Measurements from ENCODE around the gene LAMTOR4.
"Not testable (repeated sequence)": the region's sequence is repeated elsewhere in the genome, so short reads cannot be mapped to it uniquely, and the experiment has no call there.

Gene LAMTOR4

DNA sequence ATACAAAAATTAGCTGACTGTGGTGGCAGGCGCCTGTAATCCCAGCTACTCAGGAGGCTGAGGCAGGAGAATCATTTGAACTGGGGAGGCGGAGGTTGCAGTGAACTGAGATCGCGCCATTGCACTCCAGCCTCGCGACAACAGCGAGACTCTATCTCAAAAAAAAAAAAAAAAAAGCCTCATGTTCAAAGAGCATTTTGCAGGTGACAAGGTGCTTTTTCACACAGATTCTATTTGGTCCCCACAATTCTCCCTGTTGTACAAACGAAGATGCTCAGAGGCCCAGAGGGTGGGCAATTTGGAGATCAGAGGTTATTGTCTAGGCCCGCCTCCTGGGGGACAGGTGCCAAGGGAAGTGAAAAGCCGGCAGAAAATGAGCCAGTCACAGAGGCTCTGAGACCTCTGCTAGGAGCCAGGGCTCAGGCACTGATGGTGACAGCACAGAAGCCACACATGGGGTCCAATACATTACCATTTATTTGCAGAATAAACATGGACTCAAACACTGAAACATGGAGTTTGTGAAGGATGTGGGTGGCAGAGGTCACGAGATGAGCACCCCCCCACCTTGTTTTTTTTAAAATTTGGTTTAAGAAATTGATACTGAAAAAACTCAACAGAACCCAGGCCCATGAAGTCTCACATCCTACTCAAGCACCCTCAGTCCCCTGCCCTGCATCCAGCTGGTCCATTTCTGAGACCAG, 20.6 kb downstream of the LAMTOR4 start:
- DNase-seq (ENCODE audit: extremely low read depth in 1 of 2, low read depth in 1 of 2) = no peak

DNA sequence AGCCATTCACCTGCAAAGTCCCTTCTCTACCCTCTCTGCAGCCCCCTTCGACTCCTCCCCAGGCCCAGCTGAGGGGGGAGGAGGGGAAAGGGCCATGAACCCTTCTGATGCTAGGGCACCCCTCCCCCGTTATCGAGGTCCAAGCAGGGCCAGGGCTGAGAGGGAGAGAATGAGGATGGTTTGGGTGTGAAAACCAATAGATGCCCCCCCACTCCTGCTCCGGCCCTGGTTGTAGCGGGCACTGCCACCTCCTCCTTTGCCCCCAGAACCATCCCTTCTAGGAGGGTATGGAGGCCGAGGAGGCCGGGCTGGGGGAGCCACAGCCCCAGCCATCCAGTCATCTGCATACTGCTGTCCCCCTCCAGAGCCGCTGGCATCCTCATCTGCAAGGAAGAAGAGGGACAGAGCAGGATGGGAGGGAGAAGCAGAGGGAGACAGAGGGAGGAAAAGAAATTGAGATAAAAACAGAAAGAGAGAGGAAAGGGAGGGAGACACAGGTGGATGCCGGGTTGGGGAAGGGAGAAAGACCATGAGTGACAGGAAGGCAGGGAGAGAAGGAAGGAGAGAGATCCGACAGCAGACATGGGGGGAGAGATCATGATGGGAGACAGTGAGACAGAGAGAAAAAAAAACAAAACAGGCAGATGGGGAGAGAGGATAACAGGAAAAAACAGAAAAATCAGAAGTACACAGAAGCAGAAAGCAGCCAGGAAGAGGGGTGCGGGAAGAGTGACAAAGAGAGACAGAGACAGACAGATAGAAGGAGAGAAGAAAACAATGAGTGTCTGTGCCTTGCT, 21.6 kb downstream of the LAMTOR4 start:
- no peak for DNase-seq (ENCODE audit: extremely low read depth in 1 of 2, low read depth in 1 of 2)

DNA sequence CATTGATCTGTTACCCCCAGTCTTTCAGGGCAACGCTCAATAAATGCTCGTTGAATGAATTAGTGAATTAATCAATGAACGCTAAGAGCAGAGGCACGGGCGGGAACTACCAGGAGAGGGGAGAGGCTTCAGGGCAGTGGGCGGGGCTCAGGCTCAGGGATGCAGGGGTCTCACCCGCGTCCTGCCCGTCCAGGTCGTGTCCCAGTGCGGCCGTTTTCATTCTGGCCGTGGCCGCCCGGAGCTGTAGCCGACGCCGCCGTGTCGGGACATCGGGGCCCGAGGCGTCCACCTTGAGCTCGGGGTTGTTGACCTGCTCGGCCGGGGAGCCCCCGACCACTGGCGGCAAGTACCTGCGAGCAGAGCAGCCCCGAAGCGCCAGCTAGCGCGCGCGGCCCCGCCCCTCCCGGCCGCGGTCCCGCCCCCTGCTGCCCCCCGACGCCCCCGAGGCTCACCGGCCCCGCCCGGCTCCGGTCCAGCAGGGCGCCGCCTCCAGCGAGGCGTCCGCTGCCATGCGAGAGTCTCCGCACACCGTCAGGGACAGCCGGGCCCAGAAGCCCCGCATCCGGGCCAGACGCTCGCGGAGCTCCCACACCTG, 22.5 kb downstream of the LAMTOR4 start:
- no peak for DNase-seq (ENCODE audit: extremely low read depth in 1 of 2, low read depth in 1 of 2)

DNA sequence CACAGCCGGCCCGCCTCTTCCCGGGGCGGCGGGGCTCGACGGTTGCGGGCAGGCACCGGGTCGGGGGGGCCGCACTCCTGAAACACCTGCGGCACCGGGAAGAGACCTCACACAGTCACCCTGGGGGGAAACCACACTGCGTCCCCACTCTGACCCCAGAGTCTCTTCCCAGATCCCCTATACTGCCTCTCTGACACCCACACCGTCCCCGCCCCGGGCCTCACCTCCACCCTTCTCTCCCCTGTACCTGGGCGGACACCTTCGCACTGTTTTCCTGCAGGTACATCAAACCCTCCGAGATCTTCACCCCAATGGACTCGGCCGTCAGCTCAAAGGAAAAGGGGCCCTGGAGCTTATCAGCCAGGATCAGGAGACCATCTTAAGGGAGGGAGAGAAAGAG, 23.1 kb downstream of the LAMTOR4 start:
- DNase-seq (ENCODE audit: extremely low read depth in 1 of 2, low read depth in 1 of 2) = no peak

DNA sequence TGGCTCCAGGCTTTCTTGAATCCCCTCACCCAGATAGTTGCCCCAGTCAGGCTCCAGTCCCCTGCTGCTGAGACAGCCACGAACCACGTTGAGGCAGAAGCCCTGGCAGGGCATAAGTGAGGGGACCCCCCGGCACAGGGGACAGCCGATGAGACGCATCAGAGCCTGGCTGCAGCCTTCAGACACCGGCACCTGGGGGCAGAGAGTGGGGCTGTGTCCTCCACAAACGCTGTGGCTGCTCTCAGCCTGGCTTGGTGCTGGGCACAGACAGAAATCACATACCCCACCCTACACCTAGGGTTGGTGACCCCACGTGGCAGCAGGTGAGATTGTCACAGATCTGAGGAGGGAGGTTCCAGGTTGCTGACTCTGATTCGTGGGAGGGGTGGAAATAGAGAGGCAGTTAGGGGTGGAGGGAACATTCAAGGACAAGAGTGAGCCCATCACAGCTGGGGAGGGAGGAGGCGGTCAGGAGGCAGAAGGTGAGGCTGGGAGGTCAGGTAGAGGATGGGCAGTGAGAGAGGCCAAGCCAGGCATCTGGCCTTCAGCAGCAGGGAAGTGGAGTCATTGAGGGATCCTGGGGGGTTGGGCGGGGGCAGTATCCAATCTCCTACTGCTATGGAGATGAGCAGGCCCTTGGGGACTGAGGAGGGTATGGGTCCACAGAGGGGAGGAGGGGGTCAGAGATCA, 25.2 kb downstream of the LAMTOR4 start:
- DNase-seq (ENCODE audit: extremely low read depth in 1 of 2, low read depth in 1 of 2) = no peak

DNA sequence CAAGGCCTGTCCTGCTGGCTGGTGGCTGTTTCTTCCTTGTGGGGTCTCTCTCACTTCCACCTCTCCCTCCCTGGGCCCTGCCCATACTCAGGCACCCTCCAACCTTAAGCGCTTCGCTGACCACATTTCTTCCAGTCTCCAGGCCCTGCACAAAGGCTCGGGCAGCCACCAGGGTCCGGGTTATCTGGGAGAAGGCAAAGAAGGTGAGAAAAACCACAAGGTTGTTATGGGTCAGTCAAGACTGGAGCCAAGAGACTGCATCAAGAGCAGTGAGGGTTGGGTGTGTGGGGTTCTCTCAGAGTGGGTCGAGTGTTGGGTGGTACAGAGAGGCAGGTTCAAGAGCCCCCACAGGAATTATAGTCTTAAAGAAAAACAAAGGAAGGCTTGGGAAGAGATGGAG, 25.9 kb downstream of the LAMTOR4 start:
- DNase-seq (ENCODE audit: extremely low read depth in 1 of 2, low read depth in 1 of 2) = no peak

DNA sequence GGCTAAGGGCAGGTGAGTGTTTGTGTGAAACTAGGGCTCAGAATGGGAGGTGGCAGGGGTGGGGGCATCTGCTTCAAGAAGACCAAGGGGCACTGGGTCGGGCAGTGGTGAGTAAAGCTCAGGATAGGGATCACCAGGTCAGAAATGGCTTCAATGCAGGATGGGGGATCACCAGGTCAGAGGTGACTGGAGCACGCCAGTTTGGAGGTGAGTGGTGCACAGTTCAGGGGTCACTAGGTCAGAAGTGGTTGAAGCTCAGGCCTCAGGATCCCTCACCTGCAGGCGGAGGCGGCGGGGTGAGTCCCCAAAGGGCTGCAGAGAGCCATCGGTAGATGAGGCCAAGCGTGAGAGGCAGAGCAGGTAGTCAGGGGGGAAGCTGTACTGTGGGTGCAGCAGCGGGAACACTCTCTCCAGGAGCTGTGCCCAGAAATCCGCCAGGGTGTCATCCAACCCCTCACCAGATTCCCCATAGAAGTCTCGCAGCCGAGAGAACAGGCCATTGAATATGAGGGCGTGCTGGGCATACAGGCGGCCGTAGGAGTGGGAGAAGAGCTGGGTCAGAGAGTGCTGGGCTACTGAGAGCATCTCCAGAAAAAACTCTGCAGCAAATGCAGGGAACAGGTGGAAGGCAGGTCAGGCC, 26.7 kb downstream of the LAMTOR4 start:
- DNase-seq (ENCODE audit: extremely low read depth in 1 of 2, low read depth in 1 of 2) = no peak

DNA sequence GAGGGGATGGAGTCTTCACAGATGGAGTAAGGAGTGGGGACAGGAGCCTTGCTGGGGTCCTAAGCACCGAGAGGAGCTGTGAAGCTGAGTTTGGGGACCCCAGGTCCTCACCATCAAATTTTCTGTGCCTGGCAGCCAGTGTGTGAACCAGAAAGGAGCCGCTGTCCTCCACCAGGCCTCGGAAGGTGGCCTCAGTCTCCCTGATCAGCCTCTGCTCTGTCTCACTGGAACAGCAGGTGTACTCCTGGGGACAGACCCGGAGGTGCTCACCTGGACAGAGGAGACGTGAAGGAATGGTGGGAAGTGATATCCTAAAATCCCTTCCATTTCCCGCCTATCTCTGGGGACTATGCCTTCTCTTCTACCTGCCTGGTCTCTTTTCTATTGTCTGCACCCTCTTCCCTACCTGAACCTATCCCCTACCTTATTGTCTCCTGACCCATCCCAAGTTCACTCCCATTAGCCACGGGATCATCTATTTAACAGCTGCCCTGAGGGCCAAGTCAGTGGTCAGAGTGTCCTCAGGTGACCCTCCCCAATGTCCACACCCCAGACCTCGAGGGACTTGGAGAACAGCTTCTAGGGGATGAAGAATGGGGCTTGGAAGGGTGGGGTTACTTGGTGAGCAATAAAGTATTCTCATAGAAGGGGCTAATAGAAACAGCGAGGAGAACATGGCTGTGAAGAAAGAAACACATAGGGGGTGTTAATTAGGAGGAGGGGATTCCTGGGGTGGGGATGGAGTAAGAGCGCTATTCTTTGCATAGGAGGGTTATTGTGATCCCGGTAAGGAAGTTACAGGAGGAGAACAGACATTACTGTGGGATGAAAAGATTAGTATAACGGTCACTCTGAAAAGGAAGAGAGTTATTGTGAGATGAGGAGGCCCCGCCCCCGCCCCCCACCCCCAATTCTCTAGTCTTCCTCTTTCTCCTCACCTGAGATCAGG, 27.7 kb downstream of the LAMTOR4 start:
- no peak for DNase-seq (ENCODE audit: extremely low read depth in 1 of 2, low read depth in 1 of 2)

DNA sequence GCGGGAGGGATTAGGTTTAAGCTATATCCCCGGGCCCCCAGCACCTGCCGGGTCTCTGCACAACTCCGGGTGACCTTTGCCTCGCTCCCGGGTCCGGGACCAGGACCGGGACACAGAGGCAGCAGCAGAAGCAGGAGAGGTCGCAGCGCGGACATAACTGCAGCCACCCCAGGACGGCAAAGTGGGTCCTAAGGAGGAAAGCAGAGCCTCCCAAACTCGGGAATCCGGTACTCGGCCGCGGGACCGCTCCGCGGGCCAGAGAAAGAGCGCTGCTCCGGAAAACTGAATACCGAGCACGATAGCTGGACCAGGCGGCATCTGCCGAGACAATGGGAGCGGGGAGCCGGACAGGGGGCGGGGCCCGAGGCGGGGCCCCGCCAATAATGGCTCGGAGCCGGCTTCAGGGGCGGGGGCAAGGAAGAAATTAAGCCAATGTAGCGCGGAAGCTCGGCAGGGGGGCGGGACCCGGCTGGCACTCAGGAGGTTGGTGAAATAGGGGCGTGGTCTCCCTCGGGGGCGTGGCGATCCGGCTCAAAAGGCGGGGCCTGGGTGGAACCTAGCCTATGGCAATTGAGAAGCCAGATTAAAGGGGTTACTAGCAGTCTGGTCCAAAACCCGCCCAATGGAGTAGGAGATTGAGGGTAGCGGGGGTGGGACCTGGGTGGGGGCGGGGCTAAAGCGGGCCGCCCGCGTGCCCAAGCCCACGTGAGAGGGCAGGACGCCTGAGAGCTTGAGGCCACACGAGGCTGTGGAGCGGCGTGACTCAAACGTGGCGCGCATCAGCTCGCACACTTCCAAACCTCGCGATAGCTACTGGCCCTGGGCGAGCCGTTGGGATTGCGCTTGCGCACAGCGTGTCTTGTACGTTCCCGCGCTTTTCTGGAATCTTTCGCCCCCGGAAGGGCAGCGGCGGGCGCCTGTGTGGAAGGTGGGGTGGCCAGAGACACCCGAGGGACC, 28.6 kb downstream of the LAMTOR4 start, which contains the start of the genes GPC2 and STAG3:
Gene GPC2, minus strand, starts transcription at position 337 of the 957 bp plus-strand sequence. Its CDS starts 182 bp downstream, at position 155.
Gene STAG3, plus strand, starts transcription at position 874 of the 957 bp plus-strand sequence. CDS start 2,639 bp downstream, outside the sequence.
- DNase-seq (ENCODE audit: extremely low read depth in 1 of 2, low read depth in 1 of 2) = peak; percentile 91 to 97

DNA sequence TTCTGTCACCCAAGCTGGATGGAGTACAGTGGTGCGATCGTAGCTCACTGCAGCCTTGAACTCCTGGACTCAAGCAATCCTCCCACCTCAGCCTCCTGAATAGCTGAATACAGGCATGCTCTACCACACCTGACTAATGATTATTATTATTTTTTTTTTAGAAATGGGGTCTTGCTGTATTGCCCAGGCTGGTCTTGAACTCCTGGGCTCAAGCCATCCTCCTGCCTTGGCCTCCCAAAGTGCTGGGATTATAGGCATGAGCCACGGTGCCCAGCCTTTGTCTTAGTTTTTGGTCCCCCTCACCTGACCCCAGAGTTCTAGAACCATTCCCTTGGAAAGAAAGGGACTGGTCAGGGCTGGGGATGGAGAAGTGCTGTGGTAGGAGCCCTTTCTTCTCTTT, 31.4 kb downstream of the LAMTOR4 start:
- DNase-seq (ENCODE audit: extremely low read depth in 1 of 2, low read depth in 1 of 2) = not testable (repeated sequence)

DNA sequence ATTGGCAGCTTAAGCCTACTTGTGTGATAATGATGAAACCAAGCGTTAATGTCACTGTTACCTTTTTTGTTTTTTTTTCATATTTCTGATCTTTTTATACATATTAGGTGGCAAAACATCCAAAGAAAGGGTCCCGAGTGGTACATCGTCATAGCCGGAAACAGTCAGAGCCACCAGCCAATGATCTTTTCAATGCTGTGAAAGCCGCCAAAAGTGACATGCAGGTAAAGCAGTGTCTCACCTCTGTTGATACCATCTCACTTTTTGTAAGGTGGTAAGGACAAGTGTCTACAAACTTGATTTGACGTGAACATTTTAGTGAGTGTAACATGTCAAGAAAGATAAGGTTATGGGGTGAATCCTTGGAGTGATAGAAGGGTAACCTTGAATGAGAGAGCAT, 33.9 kb downstream of the LAMTOR4 start:
- DNase-seq (ENCODE audit: extremely low read depth in 1 of 2, low read depth in 1 of 2) = not testable (repeated sequence)

DNA sequence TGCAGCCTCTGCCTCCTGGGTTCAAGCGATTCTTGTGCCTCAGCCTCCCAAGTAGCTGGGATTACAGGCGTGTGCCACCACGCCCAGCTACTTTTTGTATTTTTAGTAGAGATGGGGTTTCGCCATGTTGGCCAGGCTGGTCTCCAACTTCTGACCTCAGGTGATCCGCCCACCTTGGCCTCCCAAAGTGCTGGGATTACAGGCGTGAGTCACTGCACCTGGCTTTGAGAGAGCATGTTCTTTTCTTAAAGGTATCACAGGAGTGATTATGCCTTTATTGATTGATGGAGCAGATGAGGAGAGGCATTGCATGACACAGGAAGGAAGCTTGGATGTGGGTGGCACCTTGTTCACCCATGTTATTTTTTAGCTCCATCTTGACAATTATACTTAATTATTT, 34.4 kb downstream of the LAMTOR4 start:
- DNase-seq (ENCODE audit: extremely low read depth in 1 of 2, low read depth in 1 of 2) = not testable (repeated sequence)

DNA sequence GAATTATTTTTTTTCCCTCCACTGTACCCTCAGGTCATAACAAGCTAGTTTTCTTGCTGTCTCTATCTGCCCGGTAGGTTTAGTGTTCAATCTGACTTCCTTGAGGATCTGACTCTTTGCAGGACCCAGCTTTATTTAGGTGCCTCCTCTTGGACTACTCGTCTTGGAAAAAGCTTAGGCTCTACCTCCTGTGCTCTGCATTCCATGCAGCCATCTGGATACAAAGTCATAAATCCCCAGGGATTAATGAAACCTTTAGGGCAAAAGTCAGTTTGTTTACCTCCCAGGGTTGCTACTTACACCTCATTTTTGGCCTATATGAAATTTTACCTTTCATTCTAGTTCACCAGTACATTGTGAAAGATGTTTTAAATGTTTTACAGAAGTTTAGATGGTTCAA, 37.0 kb downstream of the LAMTOR4 start:
- DNase-seq (ENCODE audit: extremely low read depth in 1 of 2, low read depth in 1 of 2) = no peak

DNA sequence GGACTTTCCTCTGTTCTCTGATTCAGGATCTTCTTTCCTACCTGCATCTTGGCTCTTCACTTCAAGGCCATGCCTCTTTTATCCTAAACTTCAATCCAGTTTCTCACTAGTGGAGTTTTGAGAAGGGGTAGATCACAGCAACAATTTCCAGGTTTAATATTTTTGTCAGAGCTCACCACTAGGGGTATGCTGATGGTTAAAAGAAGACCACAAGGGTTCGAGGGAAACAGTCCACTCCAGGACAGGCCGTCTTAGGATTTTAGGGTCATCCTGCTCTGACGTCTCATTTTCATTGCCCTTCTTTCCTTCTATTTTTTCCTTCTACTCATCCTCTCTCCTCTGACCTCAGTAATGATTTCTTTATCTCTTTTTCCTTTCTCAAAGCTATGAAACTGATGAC, 40.3 kb downstream of the LAMTOR4 start:
- DNase-seq (ENCODE audit: extremely low read depth in 1 of 2, low read depth in 1 of 2) = no peak

DNA sequence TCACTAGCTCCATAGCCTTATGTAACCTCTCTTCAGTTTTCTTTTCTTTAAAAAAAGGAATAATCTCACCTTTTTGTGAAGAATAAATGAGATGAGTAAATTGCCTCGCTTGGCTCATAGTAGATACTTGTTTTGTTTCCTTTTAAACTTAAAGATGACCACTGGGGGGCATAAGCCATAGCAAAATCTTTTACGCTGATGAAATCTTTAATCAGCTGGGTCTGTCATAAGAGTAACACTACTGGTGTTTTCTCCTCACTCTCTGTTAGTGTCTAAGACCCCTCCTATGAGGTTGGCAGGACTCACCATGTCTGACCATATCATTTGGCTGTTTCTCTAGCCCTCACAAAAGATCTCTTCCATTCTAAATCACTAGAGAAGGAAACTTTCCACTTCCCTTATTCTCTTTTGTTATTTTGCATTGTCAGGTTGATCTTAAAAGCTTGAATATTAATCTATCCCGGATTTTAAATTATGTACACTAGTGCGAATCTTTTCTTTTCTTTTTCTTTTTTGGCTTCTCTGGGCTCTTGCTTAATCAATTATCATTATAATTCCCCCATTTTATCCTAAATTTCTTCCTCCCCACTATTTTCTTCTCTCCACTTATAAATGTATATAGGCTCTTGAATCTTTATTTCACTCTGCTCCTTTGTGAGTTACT, 41.5 kb downstream of the LAMTOR4 start:
- no peak for DNase-seq (ENCODE audit: extremely low read depth in 1 of 2, low read depth in 1 of 2)

DNA sequence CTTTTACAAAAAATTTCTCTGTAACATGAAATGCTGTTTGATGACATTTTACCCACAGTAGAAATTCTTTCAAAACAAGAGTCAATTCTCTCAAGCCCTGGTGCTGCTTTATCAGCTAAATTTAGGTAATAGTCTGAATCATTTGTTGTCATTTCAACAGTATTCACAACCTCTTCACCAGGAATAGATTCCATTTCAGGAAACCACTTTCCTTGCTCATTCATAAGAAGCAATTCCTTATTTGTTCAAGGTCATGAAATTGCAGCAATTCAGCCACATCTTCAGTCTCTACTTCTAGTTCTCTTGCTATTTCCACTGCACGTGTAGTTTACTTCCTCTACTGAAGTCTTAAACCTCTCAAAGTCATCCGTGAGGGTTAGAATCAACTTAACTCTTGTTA, 43.1 kb downstream of the LAMTOR4 start:
- DNase-seq (ENCODE audit: extremely low read depth in 1 of 2, low read depth in 1 of 2) = no peak

DNA sequence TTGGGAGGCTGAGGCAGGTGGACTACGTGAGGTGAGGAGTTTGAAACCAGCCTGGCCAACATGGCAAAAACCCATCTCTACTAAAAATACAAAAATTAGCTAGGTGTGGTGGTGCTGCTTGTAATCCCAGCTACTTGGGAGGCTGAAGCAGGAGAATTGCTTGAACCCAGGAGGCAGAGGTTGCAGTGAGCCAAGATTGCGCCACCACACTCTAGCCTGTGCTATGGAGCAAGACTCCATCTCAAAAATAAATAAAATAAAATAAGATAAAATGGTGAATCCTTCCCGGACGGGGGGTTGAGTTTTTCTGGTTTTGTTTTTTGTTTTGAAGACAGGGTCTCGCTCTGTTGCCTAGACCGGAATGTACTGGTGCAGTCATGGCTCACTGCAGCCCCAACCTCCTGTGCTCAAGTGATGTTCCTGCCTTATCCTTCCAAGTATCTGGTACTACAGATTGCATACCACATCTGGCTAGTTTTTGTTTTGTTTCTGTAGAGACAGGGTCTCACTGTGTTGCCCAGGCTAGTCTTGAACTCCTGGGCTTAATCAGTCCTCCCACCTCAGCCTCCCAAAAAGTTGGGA, 43.7 kb downstream of the LAMTOR4 start:
- not testable (repeated sequence) for DNase-seq (ENCODE audit: extremely low read depth in 1 of 2, low read depth in 1 of 2)

DNA sequence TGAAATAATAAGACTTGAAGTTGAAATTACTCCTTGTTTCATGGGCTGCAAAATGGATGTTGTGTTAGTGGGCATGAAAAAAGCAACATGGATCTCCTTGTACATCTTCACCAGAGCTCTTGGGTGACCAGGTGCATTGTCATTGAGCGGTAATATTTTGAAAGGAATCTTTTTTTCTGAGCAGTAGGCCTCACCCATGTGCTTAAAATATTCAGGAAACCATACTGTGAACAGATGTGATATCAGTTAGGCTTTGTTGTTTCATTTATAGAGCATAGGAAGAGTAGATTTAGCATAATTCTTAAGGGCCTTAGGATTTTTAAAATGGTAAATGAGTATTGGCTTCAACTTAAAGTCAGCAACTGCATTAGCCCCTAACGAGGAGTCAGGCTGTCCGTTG, 44.3 kb downstream of the LAMTOR4 start:
- DNase-seq (ENCODE audit: extremely low read depth in 1 of 2, low read depth in 1 of 2) = no peak
